SU-DHL-6 (cell line): Measurements from ENCODE around the gene PRRC2B.
"Not testable (repeated sequence)": the region's sequence is repeated elsewhere in the genome, so short reads cannot be mapped to it uniquely, and the experiment has no call there.

Experiments used
- H2AFZ ChIP-seq: fragments of 200-600 bp; sonication (generic); 2 replicates; pipeline ENCODE4 v1.6.1; 2014; ENCODE audit warnings: low read depth, mild to moderate bottlenecking, moderate library complexity, mixed read lengths, antibody characterized with exemption, low read length; ENCODE audit not compliant: severe bottlenecking
- H3F3A ChIP-seq: fragments of 200-600 bp; shearing (Covaris generic); 2 replicates; pipeline ENCODE4 v1.6.0; 2016; ENCODE audit warnings: antibody characterized with exemption, mild to moderate bottlenecking; ENCODE audit not compliant: insufficient read depth
- H3K27ac ChIP-seq: fragments of 200-600 bp; sonication (generic); 2 replicates; pipeline ENCODE4 v1.5.1; 2016; ENCODE audit warnings: low read depth, mild to moderate bottlenecking, low read length, moderate library complexity, mixed read lengths
- H3K27me3 ChIP-seq: fragments of 200-600 bp; sonication (generic), shearing (Covaris generic); 2 replicates; pipeline ENCODE4 v1.6.0; 2014; ENCODE audit warnings: mild to moderate bottlenecking, low read length
- H3K36me3 ChIP-seq: fragments of 200-600 bp; sonication (generic); 2 replicates; pipeline ENCODE4 v1.6.1; 2014; ENCODE audit warnings: mild to moderate bottlenecking, low read length, mixed read lengths
- H3K4me2 ChIP-seq: fragments of 300-600, 200-600 bp; shearing (Covaris generic), sonication (generic); 2 replicates; pipeline ENCODE4 v1.6.0; 2014; ENCODE audit warnings: low read length, low read depth, mild to moderate bottlenecking; ENCODE audit not compliant: poor library complexity, severe bottlenecking
- H3K4me3 ChIP-seq: fragments of 200-600 bp; sonication (generic); 2 replicates; pipeline ENCODE4 v1.5.1; 2014; ENCODE audit warnings: antibody characterized with exemption, low read length, mild to moderate bottlenecking, mixed read lengths; ENCODE audit not compliant: insufficient read depth, poor library complexity, severe bottlenecking
- H3K79me2 ChIP-seq: fragments of 200-600 bp; sonication (generic); 2 replicates; pipeline ENCODE4 v1.6.1; 2014; ENCODE audit warnings: mild to moderate bottlenecking, low read length, moderate library complexity; ENCODE audit not compliant: insufficient read depth
- H3K9ac ChIP-seq: fragments of 200-600 bp; sonication (generic); 2 replicates; pipeline ENCODE4 v1.7.0; 2014; ENCODE audit warnings: mild to moderate bottlenecking, low read length
- H3K9me2 ChIP-seq: fragments of 200-600 bp; sonication (generic); replicated peaks from 2 replicates; pipeline ENCODE4 v1.6.1; 2014; ENCODE audit warnings: low read length; ENCODE audit not compliant: insufficient read depth
- H3K9me3 ChIP-seq: fragments of 200-600 bp; sonication (generic); 2 replicates; pipeline ENCODE4 v1.6.1; 2014; ENCODE audit warnings: low read length, mixed read lengths; ENCODE audit not compliant: insufficient read depth
- H4K20me1 ChIP-seq: fragments of 200-600 bp; sonication (generic); 2 replicates; pipeline ENCODE4 v1.6.1; 2014; ENCODE audit warnings: low read depth, mild to moderate bottlenecking, antibody characterized with exemption, low read length, moderate library complexity, mixed read lengths
- EZH2phosphoT487 ChIP-seq: fragments of 200-600 bp; sonication (generic), shearing (Covaris generic); conservative IDR thresholded peaks from 2 replicates; pipeline ENCODE4 v1.6.1; 2018; ENCODE audit warnings: mild to moderate bottlenecking, antibody characterized with exemption, low read length, moderate library complexity, mixed read lengths
- TF ChIP-seq, protein P1 (sequence below): fragments of 200-600 bp; sonication (generic); IDR thresholded peaks from one replicate; pipeline ENCODE4 v1.5.1; 2017; ENCODE audit warnings: antibody characterized with exemption, mild to moderate bottlenecking, low read length, moderate library complexity; ENCODE audit not compliant: insufficient read depth, poor library complexity, severe bottlenecking

The PRRC2B gene

DNA sequence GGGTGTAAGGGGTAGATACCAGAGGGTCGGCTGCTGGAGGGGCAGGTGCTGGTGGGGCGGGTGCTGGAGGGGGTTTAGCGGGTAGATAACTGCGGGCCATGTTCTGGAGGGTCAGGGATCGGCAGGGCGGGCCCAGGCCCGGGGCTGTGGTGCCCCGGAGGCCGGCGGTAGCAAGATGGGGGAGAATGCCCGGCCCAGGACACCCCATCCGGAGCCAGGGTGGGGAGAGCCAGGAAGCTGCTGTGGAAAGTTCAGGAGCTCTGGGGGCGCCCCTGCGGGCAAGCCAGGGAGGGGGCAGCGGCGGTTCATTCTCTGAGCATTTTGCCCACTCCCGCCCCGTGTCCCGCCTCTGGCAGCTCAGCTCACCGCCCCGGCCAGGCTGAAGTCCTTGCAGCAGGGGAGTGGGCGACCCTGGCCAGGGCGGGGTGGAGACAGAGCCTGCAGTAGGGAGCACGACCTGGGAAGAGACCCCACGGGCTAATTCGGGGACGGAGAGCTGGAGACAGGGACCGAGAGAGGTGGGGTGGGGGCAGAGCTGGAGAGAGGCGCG lies 152.0 kb downstream of the PRRC2B start:
- Histone ChIP-seq H3K9me3 (peaks cover 5% of the 10 kb centered on the region; the same call in 1 of the 2 replicates), H4K20me1 (no peaks in the 10 kb centered on the region), H3K36me3 (no peaks in the 10 kb centered on the region), H2AFZ (no peak overlapping the region), H3K4me3 (no peak overlapping the region), H3K9me2 (no peaks in the 10 kb centered on the region), H3K27me3 (no peaks in the 10 kb centered on the region), H3K27ac (no peak overlapping the region), H3F3A (no peaks in the 10 kb centered on the region), H3K4me2 (no peak overlapping the region), H3K79me2 (no peaks in the 10 kb centered on the region), H3K9ac (no peak overlapping the region)
- TF ChIP-seq, protein P1, sequence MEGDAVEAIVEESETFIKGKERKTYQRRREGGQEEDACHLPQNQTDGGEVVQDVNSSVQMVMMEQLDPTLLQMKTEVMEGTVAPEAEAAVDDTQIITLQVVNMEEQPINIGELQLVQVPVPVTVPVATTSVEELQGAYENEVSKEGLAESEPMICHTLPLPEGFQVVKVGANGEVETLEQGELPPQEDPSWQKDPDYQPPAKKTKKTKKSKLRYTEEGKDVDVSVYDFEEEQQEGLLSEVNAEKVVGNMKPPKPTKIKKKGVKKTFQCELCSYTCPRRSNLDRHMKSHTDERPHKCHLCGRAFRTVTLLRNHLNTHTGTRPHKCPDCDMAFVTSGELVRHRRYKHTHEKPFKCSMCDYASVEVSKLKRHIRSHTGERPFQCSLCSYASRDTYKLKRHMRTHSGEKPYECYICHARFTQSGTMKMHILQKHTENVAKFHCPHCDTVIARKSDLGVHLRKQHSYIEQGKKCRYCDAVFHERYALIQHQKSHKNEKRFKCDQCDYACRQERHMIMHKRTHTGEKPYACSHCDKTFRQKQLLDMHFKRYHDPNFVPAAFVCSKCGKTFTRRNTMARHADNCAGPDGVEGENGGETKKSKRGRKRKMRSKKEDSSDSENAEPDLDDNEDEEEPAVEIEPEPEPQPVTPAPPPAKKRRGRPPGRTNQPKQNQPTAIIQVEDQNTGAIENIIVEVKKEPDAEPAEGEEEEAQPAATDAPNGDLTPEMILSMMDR = no peak
- TF ChIP-seq EZH2phosphoT487 = no peak

DNA sequence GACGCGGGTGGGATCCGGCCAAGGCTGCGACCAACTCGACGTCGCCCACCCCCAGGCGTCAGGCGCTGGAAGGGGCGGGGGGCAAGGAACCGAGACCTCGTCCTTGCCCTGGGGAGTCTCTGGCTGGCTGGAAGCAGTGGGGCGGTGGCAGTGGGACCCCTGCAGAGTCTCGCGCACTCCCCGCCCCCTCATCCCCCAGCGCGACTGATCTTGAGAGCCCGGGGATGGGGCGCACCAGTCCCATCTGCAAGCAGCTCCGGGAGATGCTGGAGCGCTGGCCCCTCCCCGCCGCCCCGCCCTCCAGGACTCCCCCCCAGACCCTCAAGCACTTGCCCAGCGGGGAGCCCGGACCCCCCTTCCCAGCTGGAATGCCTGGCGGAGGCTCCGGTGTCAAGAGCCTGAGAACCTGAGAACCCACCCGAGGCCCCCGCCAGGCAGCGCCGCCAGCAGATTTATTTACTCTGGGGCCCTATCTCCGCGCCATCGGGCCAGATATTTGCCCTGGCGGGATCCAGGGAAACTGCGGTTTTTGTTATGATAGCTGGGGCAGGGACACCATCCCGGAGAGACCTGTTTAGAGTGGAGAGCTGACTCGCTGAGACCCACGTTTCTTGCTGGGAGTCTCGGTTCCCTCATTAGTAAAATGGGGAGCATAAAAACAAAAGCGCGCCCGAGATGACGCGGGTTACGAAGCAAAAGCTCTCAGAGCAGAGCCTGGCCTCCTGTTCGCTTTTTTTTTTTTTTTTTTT lies 152.6 kb downstream of the PRRC2B start:
- TF ChIP-seq EZH2phosphoT487 = no peak
- TF ChIP-seq, protein P1 = no peak
- Histone ChIP-seq H3K4me2 (no peak overlapping the region), H3F3A (no peaks in the 10 kb centered on the region), H3K36me3 (no peaks in the 10 kb centered on the region), H3K27me3 (no peaks in the 10 kb centered on the region), H3K79me2 (no peaks in the 10 kb centered on the region), H3K9me3 (peaks cover 5% of the 10 kb centered on the region; the same call in 1 of the 2 replicates), H2AFZ (no peak overlapping the region), H3K27ac (no peak overlapping the region), H4K20me1 (no peaks in the 10 kb centered on the region), H3K9me2 (no peaks in the 10 kb centered on the region), H3K9ac (no peak overlapping the region), H3K4me3 (no peak overlapping the region)

DNA sequence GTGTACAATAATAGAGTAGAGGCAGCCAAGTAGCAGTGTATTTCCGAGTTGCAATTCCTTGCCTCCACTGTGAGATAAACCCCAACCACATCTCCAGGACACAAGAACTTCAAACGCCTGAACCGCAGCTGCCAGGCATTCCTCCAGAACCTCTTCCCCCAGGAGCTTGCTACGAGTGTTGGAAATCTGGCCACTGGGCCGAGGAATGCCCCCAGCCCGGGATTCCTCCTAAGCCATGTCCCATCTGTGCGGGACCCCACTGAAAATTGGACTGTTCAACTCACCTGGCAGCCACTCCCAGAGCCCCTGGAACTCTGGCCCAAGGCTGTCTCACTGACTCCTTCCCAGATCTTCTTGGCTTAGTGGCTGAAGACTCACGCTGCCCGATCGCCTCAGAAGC lies 155.3 kb downstream of the PRRC2B start:
- not testable (repeated sequence) for H3K36me3 ChIP-seq, H4K20me1 ChIP-seq, H2AFZ ChIP-seq, H3K79me2 ChIP-seq, H3K9me3 ChIP-seq, H3K9me2 ChIP-seq, H3K9ac ChIP-seq, H3F3A ChIP-seq, H3K4me3 ChIP-seq, H3K27ac ChIP-seq, H3K27me3 ChIP-seq, H3K4me2 ChIP-seq
